Left ventricle myocardium inferior (tissue), 1 donor: Measurements from ENCODE around the gene HMG20A. TPM values are rescaled to one million over a fixed set of nuclear protein-coding genes. Genes with fewer than 3 reads are reported as not detected.
"Not testable (repeated sequence)": the region's sequence is repeated elsewhere in the genome, so short reads cannot be mapped to it uniquely, and the experiment has no call there.

Source experiments
- DNase-seq: peaks from one replicate; pipeline ENCODE4 v3.0.0-alpha.2; 2020
- H3K27ac ChIP-seq: fragments of 200-600 bp; replicated peaks from 2 replicates; pipeline ENCODE4 v1.8.0; 2021
- H3K27me3 ChIP-seq: fragments of 200-600 bp; 2 replicates; pipeline ENCODE4 v1.8.0; 2021; ENCODE audit warnings: low read depth
- H3K36me3 ChIP-seq: fragments of 200-600 bp; 2 replicates; pipeline ENCODE4 v1.8.0; 2021
- H3K4me1 ChIP-seq: fragments of 200-600 bp; 2 replicates; pipeline ENCODE4 v1.8.0; 2021
- H3K4me3 ChIP-seq: fragments of 200-600 bp; 2 replicates; pipeline ENCODE4 v1.8.0; 2021; ENCODE audit warnings: mild to moderate bottlenecking, moderate library complexity
- H3K9me3 ChIP-seq: fragments of 200-600 bp; replicated peaks from 2 replicates; pipeline ENCODE4 v1.8.0; 2021
- CTCF ChIP-seq: fragments of 200-600 bp; IDR thresholded peaks from 2 replicates; pipeline ENCODE4 v1.8.0; 2021; ENCODE audit warnings: antibody characterized with exemption, mild to moderate bottlenecking, borderline replicate concordance
- intact Hi-C: fragments of 100-400 bp; cut with micrococcal nuclease; formaldehyde crosslinking; loops from one replicate; pipeline ENCODE4 v1.11.0; 2022
- total RNA-seq: library from RNA; stranded (reverse); fragmentation: NEBNext Ultra II Directional; extraction: Animal tissue kit (Norgen Biotek cat#: 25700); gene quantifications from one replicate; pipeline ENCODE4 v1.2.1, GENCODE V29; 2021
- donor health status: DM: no; HTN: yes; CAD: no; lungs with severe emphysema.

Gene HMG20A
- total RNA-seq, 1 donor from 2014 or later: 30.5 TPM

GRCh38 chr15:77398927-77399326, 21.8 kb upstream of the HMG20A start:
- TF ChIP-seq CTCF: no peak
- no peak overlapping the region for H3K27ac ChIP-seq
- H3K4me1 ChIP-seq: peaks cover 21% of the 10 kb centered on the region
- H3K4me3 ChIP-seq: no peak overlapping the region
- peaks cover 10% of the 10 kb centered on the region for H3K36me3 ChIP-seq
- DNase-seq: no peak
- intact Hi-C loops: no loop called here
- H3K9me3 ChIP-seq: peaks cover 66% of the 10 kb centered on the region
- no peaks in the 10 kb centered on the region for H3K27me3 ChIP-seq

DNA sequence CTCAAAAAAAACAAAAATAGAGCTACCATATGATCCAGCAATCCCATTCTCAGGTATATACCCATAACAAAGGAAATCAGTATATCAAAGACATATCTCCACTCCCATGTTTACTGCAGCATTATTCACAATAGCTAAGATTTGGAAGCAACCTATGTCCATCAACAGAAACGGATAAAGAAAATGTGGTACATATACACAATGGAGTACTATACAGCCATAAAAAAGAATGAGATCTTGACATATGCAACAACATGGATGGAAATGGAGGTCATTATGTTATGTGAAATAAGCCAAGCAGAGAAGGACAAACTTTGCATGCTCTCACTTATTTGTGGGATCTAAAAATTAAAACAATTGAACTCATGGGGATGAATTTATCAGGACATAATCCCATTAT, 20.4 kb upstream of the HMG20A start:
- DNase-seq: no peak
- intact Hi-C loops: no loop called here
- peaks cover 10% of the 10 kb centered on the region for H3K36me3 ChIP-seq
- H3K4me3 ChIP-seq: no peak overlapping the region
- H3K4me1 ChIP-seq: peaks cover 23% of the 10 kb centered on the region
- H3K27ac ChIP-seq: no peak overlapping the region
- peaks cover 54% of the 10 kb centered on the region for H3K9me3 ChIP-seq
- H3K27me3 ChIP-seq: no peaks in the 10 kb centered on the region
- no peak for TF ChIP-seq CTCF

GRCh38 chr15:77402740-77403379, 17.8 kb upstream of the HMG20A start:
- Histone ChIP-seq H3K27me3 (no peaks in the 10 kb centered on the region), H3K9me3 (peaks cover 34% of the 10 kb centered on the region), H3K4me3 (no peak overlapping the region), H3K27ac (no peak overlapping the region), H3K36me3 (peaks cover 10% of the 10 kb centered on the region), H3K4me1 (peaks cover 35% of the 10 kb centered on the region)
- DNase-seq: no peak
- intact Hi-C loops: no loop called here
- TF ChIP-seq CTCF: no peak

- intact Hi-C loops, H3K27me3 ChIP-seq, H3K4me3 ChIP-seq, H3K9me3 ChIP-seq, DNase-seq, H3K27ac ChIP-seq, H3K36me3 ChIP-seq: not testable (repeated sequence)
- H3K4me1 ChIP-seq: peaks cover 56% of the 10 kb centered on the region
Observed at GRCh38 chr15:77406173-77406759, 14.4 kb upstream of the HMG20A start.

- Histone ChIP-seq H3K4me3 (no peak overlapping the region), H3K4me1 (peaks cover 62% of the 10 kb centered on the region), H3K27me3 (no peaks in the 10 kb centered on the region), H3K27ac (no peak overlapping the region), H3K36me3 (no peaks in the 10 kb centered on the region), H3K9me3 (peaks cover 5% of the 10 kb centered on the region)
- no peak for DNase-seq
- TF ChIP-seq CTCF: no peak
- intact Hi-C loops: no loop called here
Observed at GRCh38 chr15:77406846-77407245, 13.8 kb upstream of the HMG20A start.
